Spleen (tissue), 7 donors: Measurements from ENCODE around the gene TBCEL.

Experiments
- CTCF ChIP-seq, 11 experiments: fragments of 200-600 bp in 7 of 11; fragments of 450-650 bp in 4 of 11; sonication (generic) in 4 of 11; IDR thresholded peaks in 8 of 11; conservative IDR thresholded peaks in 3 of 11; 1 replicate in 7 of 11; 2 replicates in 4 of 11; pipeline versions ENCODE4 v1.4.0 to v1.8.0; 2016 to 2021; ENCODE audit warnings: antibody characterized with exemption in 11 of 11, inconsistent platforms in 4 of 11, mild to moderate bottlenecking in 1 of 11
- POLR2A ChIP-seq, 3 donors: fragments of 450-650 bp; IDR thresholded peaks; one replicate each; pipeline ENCODE4 v1.5.1; 2017; ENCODE audit warnings: antibody characterized with exemption in 3 of 3, mild to moderate bottlenecking in 1 of 3
- POLR2AphosphoS5 ChIP-seq, 3 donors: sonication (generic); formaldehyde crosslinking; IDR thresholded peaks; one replicate each; pipeline ENCODE4 v1.5.1; 2017; ENCODE audit warnings: antibody characterized with exemption in 3 of 3
- donor health status: DM: no; HTN: no; CAD: no; lungs with moderate emphysema.
- donor health status: DM: no; HTN: no; CAD: no.
- donor health status: DM: no; HTN: no; CAD: no.

GRCh38 chr11:121109471-121109870 is 85.6 kb downstream of the TBCEL start:
- no peak for TF ChIP-seq POLR2AphosphoS5 (IDR thresholded peaks at IDR 0.05)
- no peak for TF ChIP-seq POLR2A (IDR thresholded peaks at IDR 0.05)
- no peak for TF ChIP-seq CTCF (IDR thresholded peaks at IDR 0.05 in 8 of 11, conservative IDR thresholded peaks at IDR 0.05 in 3 of 11)
